H1 (cell line): ENCODE measurements around the gene SPIB. TPM values are rescaled to one million over a fixed set of nuclear protein-coding genes. Genes with fewer than 3 reads are reported as not detected.

Experiments used
- BACH1 ChIP-seq: IDR thresholded peaks from 2 replicates; pipeline ENCODE4 v1.6.1; 2012; ENCODE audit warnings: low read length, improper control_type of control experiment
- PHF8 ChIP-seq: fragments of 200-600 bp; sonication (generic); conservative IDR thresholded peaks from 2 replicates; pipeline ENCODE4 v1.7.1; 2012; ENCODE audit warnings: low read depth, mild to moderate bottlenecking, inconsistent platforms, low read length, moderate library complexity
- RXRA ChIP-seq: IDR thresholded peaks from 2 replicates; pipeline ENCODE4 v1.6.1; 2011; ENCODE audit warnings: low read depth, mild to moderate bottlenecking, low read length, moderate library complexity; ENCODE audit not compliant: insufficient read depth
- SAP30 ChIP-seq: fragments of 300-600 bp; sonication (generic); IDR thresholded peaks from 2 replicates; pipeline ENCODE4 v1.7.1; 2012; ENCODE audit warnings: low read length, moderate library complexity, mild to moderate bottlenecking, inconsistent platforms; ENCODE audit not compliant: insufficient read depth, insufficient replicate concordance
- SIX5 ChIP-seq: IDR thresholded peaks from 2 replicates; pipeline ENCODE4 v1.6.1; 2011; ENCODE audit warnings: mild to moderate bottlenecking, low read depth, low read length
- polyA plus RNA-seq, 7 experiments: library from polyadenylated mRNA; depleted of rRNA in 3 of 7; stranded (reverse) in 5 of 7; unstranded in 2 of 7; fragments of >200 nt in 5 of 7; fragments of 200-250 nt in 2 of 7; gene quantifications; 1 replicate in 5 of 7; 2 replicates in 1 of 7; 4 replicates in 1 of 7; pipeline versions ENCODE4 v1.2.1 to v1.2.3, GENCODE V29; 2011 to 2013; ENCODE audit warnings: missing spikeins in 2 of 7, mixed read lengths in 2 of 7
- total RNA-seq: library from RNA; stranded (reverse); fragmentation: NEBNext Ultra II Directional; extraction: Animal tissue kit (Norgen Biotek cat#: 25700); gene quantifications from 2 replicates; pipeline ENCODE4 v1.2.1, GENCODE V29; 2021

SPIB gene
- total and polyA plus RNA-seq, 2 of the 8 experiments (the other 6 are each of a cell fraction or from before 2014, with no cell fraction given): 11.1 to 17.4 TPM

DNA sequence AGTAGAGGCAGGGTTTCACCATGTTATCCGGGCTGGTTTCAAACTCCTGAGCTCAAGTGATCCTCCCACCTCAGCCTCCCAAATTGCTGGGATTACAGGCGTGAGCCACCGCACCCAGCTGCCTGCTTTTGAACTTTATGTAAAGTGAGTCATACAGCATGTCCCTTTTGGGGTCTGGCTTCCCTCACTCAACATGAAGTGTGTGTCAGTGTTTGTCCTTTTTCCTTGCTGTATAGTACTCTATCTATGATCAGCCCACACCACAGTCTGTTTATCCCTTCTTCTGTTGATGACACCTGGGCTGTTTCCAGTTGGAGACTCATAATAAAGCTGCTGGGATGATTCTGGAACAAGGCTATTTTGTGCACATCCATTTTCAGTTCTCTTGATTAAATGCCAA lies 2.1 kb downstream of the SPIB start (continued):
- TF ChIP-seq RXRA (no peak), PHF8 (no peak), SIX5 (no peak), BACH1 (no peak), SAP30 (no peak)
